ENCODE data around the gene WDR11.
A peak's percentile ranks its signal among the peaks of the same experiment; 100 is the strongest.

Gene WDR11

GRCh38 chr10:120942806-120943413, 91.7 kb downstream of the WDR11 start:
- Histone ChIP-seq H3K9me3 (ENCODE audit: control insufficient read depth, insufficient read depth, low read length) (no peaks in the 10 kb centered on the region), H4K20me1 (ENCODE audit: control insufficient read depth, insufficient read depth, low read depth, low read length) (no peaks in the 10 kb centered on the region), H3K79me2 (ENCODE audit: control insufficient read depth, low read length) (no peaks in the 10 kb centered on the region), H3K4me3 (ENCODE audit: low read length) (no peak overlapping the region), H3K27ac (ENCODE audit: low read depth, low read length) (no peak overlapping the region), H3K36me3 (ENCODE audit: control insufficient read depth, low read length) (no peaks in the 10 kb centered on the region), H3K27me3 (ENCODE audit: control insufficient read depth, low read length) (no peaks in the 10 kb centered on the region), H3F3A (ENCODE audit: control insufficient read depth, insufficient read depth) (no peaks in the 10 kb centered on the region), H3K9me2 (replicated peaks; ENCODE audit: control insufficient read depth, low read length) (no peaks in the 10 kb centered on the region), H3K4me2 (ENCODE audit: low read length) (peak overlapping the region; percentile 26), H3K4me1 (ENCODE audit: control insufficient read depth, low read length) (no peaks in the 10 kb centered on the region)
- peak; percentile 86 for TF ChIP-seq CTCF (IDR thresholded peaks at IDR 0.05; ENCODE audit: low read depth, low read length, poor library complexity, severe bottlenecking)
- TF ChIP-seq EZH2phosphoT487 (IDR thresholded peaks at IDR 0.05; ENCODE audit: borderline replicate concordance, low read length), result no peak

- Histone ChIP-seq H3K36me3 (ENCODE audit: control insufficient read depth, low read length) (no peaks in the 10 kb centered on the region), H3K27ac (ENCODE audit: low read depth, low read length) (no peak overlapping the region), H3K4me2 (ENCODE audit: low read length) (no peak overlapping the region), H3K79me2 (ENCODE audit: control insufficient read depth, low read length) (no peaks in the 10 kb centered on the region), H3F3A (ENCODE audit: control insufficient read depth, insufficient read depth) (no peaks in the 10 kb centered on the region), H3K4me3 (ENCODE audit: low read length) (no peak overlapping the region), H3K9me3 (ENCODE audit: control insufficient read depth, insufficient read depth, low read length) (no peaks in the 10 kb centered on the region), H3K4me1 (ENCODE audit: control insufficient read depth, low read length) (no peaks in the 10 kb centered on the region), H4K20me1 (ENCODE audit: control insufficient read depth, insufficient read depth, low read depth, low read length) (no peaks in the 10 kb centered on the region), H3K27me3 (ENCODE audit: control insufficient read depth, low read length) (no peaks in the 10 kb centered on the region), H3K9me2 (replicated peaks; ENCODE audit: control insufficient read depth, low read length) (no peaks in the 10 kb centered on the region)
- TF ChIP-seq EZH2phosphoT487 (IDR thresholded peaks at IDR 0.05; ENCODE audit: borderline replicate concordance, low read length) (no peak), CTCF (IDR thresholded peaks at IDR 0.05; ENCODE audit: low read depth, low read length, poor library complexity, severe bottlenecking) (no peak)
Observed at GRCh38 chr10:120943542-120943941, 92.4 kb downstream of the WDR11 start.

GRCh38 chr10:120944586-120945125, 93.5 kb downstream of the WDR11 start:
- Histone ChIP-seq H3K9me2 (replicated peaks; ENCODE audit: control insufficient read depth, low read length) (no peaks in the 10 kb centered on the region), H3K27ac (ENCODE audit: low read depth, low read length) (no peak overlapping the region), H3K79me2 (ENCODE audit: control insufficient read depth, low read length) (no peaks in the 10 kb centered on the region), H4K20me1 (ENCODE audit: control insufficient read depth, insufficient read depth, low read depth, low read length) (no peaks in the 10 kb centered on the region), H3K4me2 (ENCODE audit: low read length) (no peak overlapping the region), H3K27me3 (ENCODE audit: control insufficient read depth, low read length) (no peaks in the 10 kb centered on the region), H3F3A (ENCODE audit: control insufficient read depth, insufficient read depth) (no peaks in the 10 kb centered on the region), H3K4me3 (ENCODE audit: low read length) (no peak overlapping the region), H3K36me3 (ENCODE audit: control insufficient read depth, low read length) (no peaks in the 10 kb centered on the region), H3K4me1 (ENCODE audit: control insufficient read depth, low read length) (no peaks in the 10 kb centered on the region), H3K9me3 (ENCODE audit: control insufficient read depth, insufficient read depth, low read length) (no peaks in the 10 kb centered on the region)
- TF ChIP-seq CTCF (IDR thresholded peaks at IDR 0.05; ENCODE audit: low read depth, low read length, poor library complexity, severe bottlenecking) (no peak), EZH2phosphoT487 (IDR thresholded peaks at IDR 0.05; ENCODE audit: borderline replicate concordance, low read length) (no peak)
